GM10266 (cell line): ENCODE results near the gene PDIA5.

Experiments
- DNase-seq: peaks from one replicate; pipeline ENCODE4 v3.0.0; 2012; ENCODE audit errors: extremely low spot score
- TF ChIP-seq, protein P1 (sequence below): IDR thresholded peaks from 2 replicates; pipeline ENCODE4 v1.5.1; 2012; ENCODE audit warnings: mild to moderate bottlenecking, low read depth; ENCODE audit not compliant: control insufficient read depth, insufficient read depth; ENCODE audit errors: missing control alignments

The PDIA5 gene

GRCh38 chr3:123093696-123094095 lies 26.9 kb downstream of the PDIA5 start:
- DNase-seq, result no peak
- TF ChIP-seq, protein P1, sequence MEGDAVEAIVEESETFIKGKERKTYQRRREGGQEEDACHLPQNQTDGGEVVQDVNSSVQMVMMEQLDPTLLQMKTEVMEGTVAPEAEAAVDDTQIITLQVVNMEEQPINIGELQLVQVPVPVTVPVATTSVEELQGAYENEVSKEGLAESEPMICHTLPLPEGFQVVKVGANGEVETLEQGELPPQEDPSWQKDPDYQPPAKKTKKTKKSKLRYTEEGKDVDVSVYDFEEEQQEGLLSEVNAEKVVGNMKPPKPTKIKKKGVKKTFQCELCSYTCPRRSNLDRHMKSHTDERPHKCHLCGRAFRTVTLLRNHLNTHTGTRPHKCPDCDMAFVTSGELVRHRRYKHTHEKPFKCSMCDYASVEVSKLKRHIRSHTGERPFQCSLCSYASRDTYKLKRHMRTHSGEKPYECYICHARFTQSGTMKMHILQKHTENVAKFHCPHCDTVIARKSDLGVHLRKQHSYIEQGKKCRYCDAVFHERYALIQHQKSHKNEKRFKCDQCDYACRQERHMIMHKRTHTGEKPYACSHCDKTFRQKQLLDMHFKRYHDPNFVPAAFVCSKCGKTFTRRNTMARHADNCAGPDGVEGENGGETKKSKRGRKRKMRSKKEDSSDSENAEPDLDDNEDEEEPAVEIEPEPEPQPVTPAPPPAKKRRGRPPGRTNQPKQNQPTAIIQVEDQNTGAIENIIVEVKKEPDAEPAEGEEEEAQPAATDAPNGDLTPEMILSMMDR, result no peak

DNA sequence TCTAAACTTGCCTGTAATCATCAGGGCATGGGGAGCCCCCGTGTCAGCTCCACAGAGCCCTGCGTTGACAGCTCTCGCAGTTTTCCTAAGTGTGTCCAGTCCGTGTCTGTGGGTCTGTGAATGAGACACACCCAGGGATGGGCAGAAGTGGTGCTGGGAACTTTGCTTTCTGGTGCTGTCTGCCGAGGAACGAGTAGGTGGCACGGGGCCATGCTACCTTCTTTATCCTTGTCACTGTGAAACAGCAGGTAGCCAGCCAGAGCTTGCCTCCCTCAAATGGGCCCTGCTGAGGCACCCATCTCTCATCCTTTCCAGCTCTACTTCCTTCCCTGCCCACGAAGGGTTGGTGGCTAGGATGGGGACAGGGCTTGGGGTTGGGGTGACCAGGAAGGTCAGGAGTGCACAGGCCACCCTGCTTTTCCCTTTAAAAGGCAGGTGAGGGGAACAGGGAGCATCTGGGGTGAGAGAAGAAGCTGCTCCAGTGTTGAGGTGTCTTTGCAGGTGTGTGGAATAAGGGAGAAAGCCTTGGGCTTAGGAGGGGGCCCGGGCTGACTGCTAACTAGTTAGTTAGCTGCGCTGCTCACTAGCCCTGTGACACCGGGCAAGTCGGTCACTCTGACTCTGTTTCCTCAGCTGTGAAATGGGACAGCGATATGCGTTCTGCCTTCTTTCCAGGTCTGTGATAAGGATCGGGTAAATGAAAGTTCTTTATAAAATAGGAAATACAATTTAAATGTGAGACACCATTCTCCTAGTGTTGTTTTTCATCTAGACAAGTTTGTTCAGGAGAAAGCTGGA lies 27.9 kb downstream of the PDIA5 start:
- no peak for DNase-seq
- TF ChIP-seq, protein P1, result no peak

DNA sequence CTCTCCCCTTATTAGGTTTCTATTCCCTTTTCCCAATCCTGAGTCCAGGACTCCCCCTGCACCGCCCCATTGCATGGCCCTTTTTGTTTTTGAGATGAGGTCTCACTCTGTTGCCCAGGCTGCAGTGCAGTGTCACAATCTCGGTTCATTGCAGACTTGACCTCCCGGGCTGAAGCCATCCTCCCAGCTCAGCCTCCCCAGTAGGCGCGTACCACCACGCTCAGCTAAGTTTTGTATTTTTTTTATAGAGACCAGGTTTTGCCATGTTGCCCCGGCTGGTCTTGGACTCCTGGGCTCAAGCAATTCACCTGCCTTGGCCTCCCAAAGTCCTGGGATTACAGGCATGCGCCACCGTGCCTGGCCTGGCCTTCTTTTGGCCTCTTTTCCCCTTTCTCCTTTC lies 29.3 kb downstream of the PDIA5 start:
- DNase-seq, result no peak
- TF ChIP-seq, protein P1, result no peak

DNA sequence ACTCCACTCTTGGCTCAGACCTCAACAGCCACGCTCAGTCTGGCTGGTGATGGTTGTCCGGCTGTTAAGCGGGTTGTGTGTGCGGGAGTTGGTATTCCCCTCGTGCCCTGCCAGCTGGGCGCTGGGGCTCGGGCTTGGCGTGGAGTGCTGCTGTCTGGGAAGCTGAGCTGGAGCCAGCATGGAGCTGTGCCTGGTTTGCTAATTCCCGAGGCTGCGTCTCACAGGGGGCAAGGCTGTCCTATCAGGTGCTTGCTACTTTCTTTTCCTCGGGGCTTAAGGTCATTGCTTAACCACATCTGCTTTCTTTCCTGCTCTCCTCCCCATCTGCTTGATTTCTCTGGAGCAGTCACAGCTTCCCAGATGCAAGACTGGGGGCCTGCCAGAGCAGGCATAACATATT lies 29.9 kb downstream of the PDIA5 start:
- TF ChIP-seq, protein P1, result no peak
- no peak for DNase-seq

DNA sequence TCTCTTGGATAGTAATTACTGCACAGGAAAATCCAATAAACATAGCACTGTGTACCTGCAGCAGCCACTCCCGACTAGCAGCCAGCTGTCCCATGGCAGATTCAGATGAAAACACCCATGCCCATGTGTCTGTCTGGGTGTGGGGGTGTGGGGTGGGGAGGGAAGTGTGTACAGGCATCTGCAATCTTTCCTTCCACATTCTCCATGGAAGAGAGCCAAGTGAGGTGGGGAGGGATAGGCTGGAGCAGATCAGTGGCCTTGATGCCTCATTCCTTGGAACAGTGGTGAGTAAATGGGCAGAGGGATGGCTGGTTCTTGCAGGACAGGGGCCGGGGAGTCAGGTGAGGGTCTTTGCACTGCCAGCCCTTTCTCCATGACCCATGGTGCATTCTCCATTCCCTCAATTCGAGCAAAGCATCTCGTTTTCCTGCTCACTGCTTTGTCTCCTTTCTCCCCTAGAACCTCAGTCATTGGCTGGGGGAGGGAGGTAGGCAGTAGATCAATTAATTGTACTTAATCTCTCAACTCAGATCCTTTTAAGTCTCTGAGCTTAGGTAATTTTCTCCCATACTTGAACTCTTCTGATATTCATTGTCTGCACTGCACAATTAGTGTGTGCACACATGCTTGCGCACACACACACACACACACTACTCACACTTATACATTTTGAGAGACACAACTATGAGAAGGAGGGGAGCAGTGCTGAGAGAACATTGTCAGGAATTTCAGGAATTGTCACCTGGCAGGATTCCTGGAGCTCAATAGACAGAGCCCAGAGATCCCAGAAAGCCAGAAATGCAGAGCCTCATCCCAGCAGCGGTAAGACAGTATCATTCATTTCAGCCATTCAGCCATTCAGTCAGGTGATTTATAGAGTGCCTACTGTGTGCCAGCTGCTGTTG lies 31.9 kb downstream of the PDIA5 start:
- TF ChIP-seq, protein P1, result no peak
- DNase-seq, result no peak

GRCh38 chr3:123099331-123100192 lies 32.7 kb downstream of the PDIA5 start:
- TF ChIP-seq, protein P1, result no peak
- DNase-seq, result no peak
